NB4 (cell line): ENCODE results near the gene MICOS13.

Source experiments
- POLR2A ChIP-seq: IDR thresholded peaks from 2 replicates; pipeline ENCODE4 v1.6.1; 2011; ENCODE audit warnings: mild to moderate bottlenecking; ENCODE audit not compliant: insufficient read length; ENCODE audit errors: extremely low read depth
- TF ChIP-seq, protein P1 (sequence below): IDR thresholded peaks from one replicate; pipeline ENCODE4 v1.5.1; 2012; ENCODE audit warnings: low read depth, low read length

DNA sequence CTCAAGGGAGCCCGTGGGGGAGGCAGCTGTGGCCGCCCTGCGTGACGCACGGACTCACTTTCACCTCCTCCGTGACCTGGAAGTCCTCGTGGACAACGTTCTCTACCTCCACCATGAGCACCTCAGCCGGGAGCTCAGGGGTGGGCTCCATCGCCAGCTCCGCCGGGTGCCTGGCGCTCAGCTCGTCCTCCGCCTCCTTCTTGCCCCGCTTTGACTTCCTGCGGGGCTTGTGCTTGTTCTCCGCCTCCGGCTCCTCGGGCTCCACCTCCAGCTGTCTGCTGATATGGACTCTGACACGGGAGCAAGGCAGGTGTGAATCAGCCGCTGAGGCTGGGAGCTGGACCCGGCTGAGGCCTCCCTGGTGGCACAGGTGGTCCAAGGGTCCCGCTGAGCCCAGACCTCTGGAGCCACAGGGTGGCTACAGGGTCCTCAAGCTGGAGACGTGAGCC lies 31.4 kb upstream of the MICOS13 start:
- TF ChIP-seq, protein P1, sequence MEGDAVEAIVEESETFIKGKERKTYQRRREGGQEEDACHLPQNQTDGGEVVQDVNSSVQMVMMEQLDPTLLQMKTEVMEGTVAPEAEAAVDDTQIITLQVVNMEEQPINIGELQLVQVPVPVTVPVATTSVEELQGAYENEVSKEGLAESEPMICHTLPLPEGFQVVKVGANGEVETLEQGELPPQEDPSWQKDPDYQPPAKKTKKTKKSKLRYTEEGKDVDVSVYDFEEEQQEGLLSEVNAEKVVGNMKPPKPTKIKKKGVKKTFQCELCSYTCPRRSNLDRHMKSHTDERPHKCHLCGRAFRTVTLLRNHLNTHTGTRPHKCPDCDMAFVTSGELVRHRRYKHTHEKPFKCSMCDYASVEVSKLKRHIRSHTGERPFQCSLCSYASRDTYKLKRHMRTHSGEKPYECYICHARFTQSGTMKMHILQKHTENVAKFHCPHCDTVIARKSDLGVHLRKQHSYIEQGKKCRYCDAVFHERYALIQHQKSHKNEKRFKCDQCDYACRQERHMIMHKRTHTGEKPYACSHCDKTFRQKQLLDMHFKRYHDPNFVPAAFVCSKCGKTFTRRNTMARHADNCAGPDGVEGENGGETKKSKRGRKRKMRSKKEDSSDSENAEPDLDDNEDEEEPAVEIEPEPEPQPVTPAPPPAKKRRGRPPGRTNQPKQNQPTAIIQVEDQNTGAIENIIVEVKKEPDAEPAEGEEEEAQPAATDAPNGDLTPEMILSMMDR = no peak
- TF ChIP-seq POLR2A = no peak
